ENCODE data around the gene EXOC4. TPM values are rescaled to one million over a fixed set of nuclear protein-coding genes. Genes with fewer than 3 reads are reported as not detected.

The EXOC4 gene
- total and polyA plus RNA-seq, 2 of the 8 experiments (the other 6 are each of a cell fraction or from before 2014, with no cell fraction given), result 27.0 to 67.3 TPM

GRCh38 chr7:133484086-133484485 lies 231.2 kb downstream of the EXOC4 start (continued):
- TF ChIP-seq CHD7 (IDR thresholded peaks at IDR 0.05; ENCODE audit: insufficient replicate concordance, low read length), result no peak
- TF ChIP-seq BACH1 (IDR thresholded peaks at IDR 0.05; ENCODE audit: low read length), result no peak
- no peak for TF ChIP-seq CBX8 (IDR thresholded peaks at IDR 0.05; ENCODE audit: borderline replicate concordance, low read depth, low read length)
- no peak for TF ChIP-seq HDAC6 (IDR thresholded peaks at IDR 0.05; ENCODE audit: low read depth, low read length)
- TF ChIP-seq EP300 (IDR thresholded peaks at IDR 0.05; ENCODE audit: borderline replicate concordance in 1 of 2, low read depth in 2 of 2, low read length in 2 of 2), result no peak
